Posterior cingulate gyrus (tissue), 11 donors: ENCODE measurements around the gene NOVA2.

Experiments
- DNase-seq, 10 donors: peaks; one replicate each; pipeline versions ENCODE4 v3.0.0 to v3.0.0-alpha.2; 2020 to 2021; ENCODE audit warnings: mixed read lengths in 3 of 10
- intact Hi-C: fragments of 100-400 bp; cut with DNase I; formaldehyde crosslinking; loops from one replicate; pipeline ENCODE4 v1.15.1; 2023

Gene NOVA2

GRCh38 chr19:46006411-46006810 is 32.7 kb upstream of the NOVA2 start:
- intact Hi-C loops = no loop called here
- peak in 1 of 10 donors; percentile 70 for DNase-seq

- DNase-seq = peak in 2 of 10 donors; percentile 59 to 81
- intact Hi-C loops = no loop called here
These were observed 29.1 kb upstream of the NOVA2 start for GRCh38 chr19:46002678-46003275.

- intact Hi-C loops = no loop called here
- DNase-seq = peak in 9 of 10 donors; percentile 57 to 97 (median 82)
These were observed 27.0 kb upstream of the NOVA2 start for GRCh38 chr19:46000491-46001246.

GRCh38 chr19:45999653-46000121 is 26.0 kb upstream of the NOVA2 start:
- intact Hi-C loops = no loop called here
- peak in 9 of 10 donors; percentile 42 to 96 (median 72) for DNase-seq

- intact Hi-C loops = no loop called here
These were observed 25.2 kb upstream of the NOVA2 start for GRCh38 chr19:45998834-45999233.

GRCh38 chr19:45996933-45997332 is 23.3 kb upstream of the NOVA2 start:
- intact Hi-C loops = no loop called here
- peak in 1 of 10 donors; percentile 51 for DNase-seq

More at GRCh38 chr19:45998834-45999233, 25.2 kb upstream of the NOVA2 start:
- peak in 1 of 10 donors; percentile 18 for DNase-seq

- DNase-seq = peak in 1 of 10 donors; percentile 12
- intact Hi-C loops = no loop called here
These were observed 22.2 kb upstream of the NOVA2 start for GRCh38 chr19:45995715-45996385.

GRCh38 chr19:45994998-45995714 is 21.5 kb upstream of the NOVA2 start, which contains the start of gene CCDC61:
TSS of gene CCDC61 (plus strand) at chr19:45995467. CDS start at chr19:46003019, 7,552 bp downstream.
- intact Hi-C loops = no loop called here

GRCh38 chr19:45994456-45994997 is 20.9 kb upstream of the NOVA2 start:
- intact Hi-C loops = no loop called here
- no peak for DNase-seq

More at GRCh38 chr19:45994998-45995714, 21.5 kb upstream of the NOVA2 start, which contains the start of gene CCDC61:
- DNase-seq = peak; percentile 94 to 100 (median 96)

- intact Hi-C loops = no loop called here
- DNase-seq = no peak
These were observed 16.6 kb upstream of the NOVA2 start for GRCh38 chr19:45990113-45990728.

GRCh38 chr19:45985321-45985720 is 11.7 kb upstream of the NOVA2 start:
- DNase-seq = peak in 1 of 10 donors; percentile 70
- intact Hi-C loops = no loop called here

GRCh38 chr19:45981350-45981749 is 7.7 kb upstream of the NOVA2 start:
- no peak for DNase-seq

GRCh38 chr19:45978156-45978555 is 4.5 kb upstream of the NOVA2 start:
- intact Hi-C loops = no loop called here
- no peak for DNase-seq

More at GRCh38 chr19:45981350-45981749, 7.7 kb upstream of the NOVA2 start:
- intact Hi-C loops = no loop called here

GRCh38 chr19:45976178-45976577 is 2.5 kb upstream of the NOVA2 start:
- DNase-seq = peak in 8 of 10 donors; percentile 48 to 96 (median 82)
- intact Hi-C loops = no loop called here

- intact Hi-C loops = no loop called here
- DNase-seq = peak in 2 of 10 donors; percentile 25 to 50
These were observed 1.8 kb upstream of the NOVA2 start for GRCh38 chr19:45975306-45976070.

- peak in 2 of 10 donors; percentile 77 to 85 for DNase-seq
These were observed 621 bp downstream of the NOVA2 start for GRCh38 chr19:45972947-45973540.

GRCh38 chr19:45972081-45972946 is 1.4 kb downstream of the NOVA2 start:
- intact Hi-C loops = no loop called here
- peak in 4 of 10 donors; percentile 58 to 86 (median 78) for DNase-seq

More at GRCh38 chr19:45972947-45973540, 621 bp downstream of the NOVA2 start:
- intact Hi-C loops = no loop called here
